SK-N-SH treated with all-trans-retinoic acid at 6 μM for 48 hours (cell line): Measurements from ENCODE around the gene MYB.

ENCODE experiments used
- ATAC-seq: fragments of 200-7000 bp; cut with Tn5 transposase; 3 replicates; pipeline ENCODE4 v1.9.1; 2020; ENCODE audit warnings: mild to moderate bottlenecking, moderate library complexity
- ARNTL ChIP-seq: fragments of 450-650 bp; formaldehyde crosslinking; IDR thresholded peaks from 2 replicates; pipeline ENCODE4 v1.5.0; 2020; ENCODE audit warnings: low read depth, mild to moderate bottlenecking, moderate library complexity, borderline replicate concordance
- BACH2 ChIP-seq: fragments of 250-450 bp; sonication (Bioruptor Pico); IDR thresholded peaks from 2 replicates; pipeline ENCODE4 v1.9.0; 2021; ENCODE audit warnings: mild to moderate bottlenecking, borderline replicate concordance
- CSDC2 ChIP-seq: fragments of 250-450 bp; sonication (Bioruptor Pico); IDR thresholded peaks from 2 replicates; pipeline ENCODE4 v1.5.0; 2020; ENCODE audit warnings: mild to moderate bottlenecking, moderate library complexity
- ESRRG ChIP-seq: fragments of 250-450 bp; sonication (Bioruptor Pico); IDR thresholded peaks from 2 replicates; pipeline ENCODE4 v1.6.1; 2021; ENCODE audit warnings: mild to moderate bottlenecking
- GLIS3 ChIP-seq: fragments of 250-450 bp; sonication (Bioruptor Pico); IDR thresholded peaks from 2 replicates; pipeline ENCODE4 v1.5.0; 2020; ENCODE audit warnings: mild to moderate bottlenecking, moderate library complexity
- ISL1 ChIP-seq: fragments of 250-450 bp; sonication (Bioruptor Pico); IDR thresholded peaks from 2 replicates; pipeline ENCODE4 v2.1.2; 2022; ENCODE audit warnings: mild to moderate bottlenecking, moderate library complexity
- OSR1 ChIP-seq: fragments of 250-450 bp; sonication (Bioruptor Pico); IDR thresholded peaks from 2 replicates; pipeline ENCODE4 v1.8.0; 2022; ENCODE audit warnings: moderate library complexity, mild to moderate bottlenecking, inconsistent platforms
- PPARA ChIP-seq: fragments of 250-450 bp; sonication (Bioruptor Pico); IDR thresholded peaks from 2 replicates; pipeline ENCODE4 v1.5.0; 2020; ENCODE audit warnings: mild to moderate bottlenecking, borderline replicate concordance
- RARB ChIP-seq: fragments of 250-450 bp; sonication (Bioruptor Pico); IDR thresholded peaks from 2 replicates; pipeline ENCODE4 v1.8.0; 2021; ENCODE audit warnings: mild to moderate bottlenecking, moderate library complexity
- SNAI2 ChIP-seq: fragments of 250-450 bp; sonication (Bioruptor Pico); IDR thresholded peaks from 2 replicates; pipeline ENCODE4 v1.5.0; 2020; ENCODE audit warnings: mild to moderate bottlenecking, moderate library complexity
- TCF4 ChIP-seq: fragments of 250-450 bp; sonication (Bioruptor Pico); IDR thresholded peaks from 2 replicates; pipeline ENCODE4 v1.8.0; 2021; ENCODE audit warnings: mild to moderate bottlenecking, moderate library complexity, borderline replicate concordance
- TOX ChIP-seq: fragments of 250-450 bp; sonication (Bioruptor Pico); IDR thresholded peaks from 2 replicates; pipeline ENCODE4 v1.8.0; 2021; ENCODE audit warnings: mild to moderate bottlenecking, moderate library complexity, borderline replicate concordance
- ZC3H10 ChIP-seq: fragments of 250-450 bp; sonication (Bioruptor Pico); IDR thresholded peaks from 2 replicates; pipeline ENCODE4 v1.5.1; 2021; ENCODE audit warnings: mild to moderate bottlenecking, moderate library complexity
- ZFP3 ChIP-seq: fragments of 250-450 bp; sonication (Bioruptor Pico); IDR thresholded peaks from 2 replicates; pipeline ENCODE4 v1.5.0; 2020; ENCODE audit warnings: mild to moderate bottlenecking, moderate library complexity
- ZFP30 ChIP-seq: fragments of 450-650 bp; formaldehyde crosslinking; IDR thresholded peaks from 2 replicates; pipeline ENCODE4 v1.5.0; 2022; ENCODE audit warnings: mild to moderate bottlenecking, moderate library complexity
- ZNF565 ChIP-seq: fragments of 450-650 bp; formaldehyde crosslinking; conservative IDR thresholded peaks from 2 replicates; pipeline ENCODE4 v1.5.0; 2020; ENCODE audit warnings: low read depth, mild to moderate bottlenecking, moderate library complexity
- ZNF70 ChIP-seq: fragments of 450-650 bp; formaldehyde crosslinking; IDR thresholded peaks from 2 replicates; pipeline ENCODE4 v1.5.0; 2020; ENCODE audit warnings: mild to moderate bottlenecking, moderate library complexity
- ZNF8 ChIP-seq: fragments of 450-650 bp; formaldehyde crosslinking; IDR thresholded peaks from 2 replicates; pipeline ENCODE4 v1.5.0; 2020; ENCODE audit warnings: mild to moderate bottlenecking, moderate library complexity
- TF ChIP-seq, protein P1 (sequence below): fragments of 250-450 bp; sonication (Bioruptor Pico); IDR thresholded peaks from 2 replicates; pipeline ENCODE4 v1.8.0; 2021; ENCODE audit warnings: low read depth, mild to moderate bottlenecking, moderate library complexity, borderline replicate concordance
- TF ChIP-seq, protein P2 (sequence below): fragments of 250-450 bp; sonication (Bioruptor Pico); IDR thresholded peaks from 2 replicates; pipeline ENCODE4 v1.5.1; 2020; ENCODE audit warnings: low read depth, mild to moderate bottlenecking, moderate library complexity
- TF ChIP-seq, protein P3 (sequence below): fragments of 250-450 bp; sonication (Bioruptor Pico); IDR thresholded peaks from 2 replicates; pipeline ENCODE4 v1.5.0; 2020; ENCODE audit warnings: mild to moderate bottlenecking, moderate library complexity
- TF ChIP-seq, protein P4 (sequence below): fragments of 250-450 bp; sonication (Bioruptor Pico); IDR thresholded peaks from 2 replicates; pipeline ENCODE4 v1.8.0; 2020; ENCODE audit warnings: mild to moderate bottlenecking, moderate library complexity, borderline replicate concordance
- TF ChIP-seq, protein P5 (sequence below): fragments of 250-450 bp; sonication (Bioruptor Pico); IDR thresholded peaks from 2 replicates; pipeline ENCODE4 v1.5.1; 2021; ENCODE audit warnings: mild to moderate bottlenecking, moderate library complexity

MYB gene

DNA sequence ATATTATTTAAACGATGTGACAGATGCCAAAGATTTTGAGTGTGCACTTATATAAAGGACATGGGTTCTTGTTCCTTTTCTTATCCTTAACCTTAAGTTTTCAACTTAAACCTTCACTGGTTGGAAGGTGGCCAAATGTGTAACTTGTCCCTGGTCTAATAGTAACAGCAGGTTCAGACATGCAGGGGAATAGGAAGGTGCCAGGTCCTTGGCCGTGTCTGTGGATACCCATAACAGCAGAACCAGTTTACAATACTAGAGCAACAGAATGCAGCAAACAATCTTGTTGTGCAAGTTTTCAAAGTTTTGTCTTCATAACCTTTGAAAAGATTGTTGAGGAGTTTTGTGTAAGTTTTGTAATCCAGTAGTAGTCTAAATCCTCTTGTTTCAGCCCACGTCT lies 4.4 kb downstream of the MYB start:
- TF ChIP-seq ZNF8 (CRISPR knock-in tag) (no peak), PPARA (CRISPR knock-in tag) (no peak), ZNF70 (no peak), BACH2 (CRISPR knock-in tag) (no peak), SNAI2 (CRISPR knock-in tag) (no peak), ESRRG (CRISPR knock-in tag) (no peak), ZFP3 (no peak), ZNF565 (CRISPR knock-in tag) (no peak), TCF4 (no peak), GLIS3 (no peak), CSDC2 (CRISPR knock-in tag) (no peak)
- TF ChIP-seq, protein P1, sequence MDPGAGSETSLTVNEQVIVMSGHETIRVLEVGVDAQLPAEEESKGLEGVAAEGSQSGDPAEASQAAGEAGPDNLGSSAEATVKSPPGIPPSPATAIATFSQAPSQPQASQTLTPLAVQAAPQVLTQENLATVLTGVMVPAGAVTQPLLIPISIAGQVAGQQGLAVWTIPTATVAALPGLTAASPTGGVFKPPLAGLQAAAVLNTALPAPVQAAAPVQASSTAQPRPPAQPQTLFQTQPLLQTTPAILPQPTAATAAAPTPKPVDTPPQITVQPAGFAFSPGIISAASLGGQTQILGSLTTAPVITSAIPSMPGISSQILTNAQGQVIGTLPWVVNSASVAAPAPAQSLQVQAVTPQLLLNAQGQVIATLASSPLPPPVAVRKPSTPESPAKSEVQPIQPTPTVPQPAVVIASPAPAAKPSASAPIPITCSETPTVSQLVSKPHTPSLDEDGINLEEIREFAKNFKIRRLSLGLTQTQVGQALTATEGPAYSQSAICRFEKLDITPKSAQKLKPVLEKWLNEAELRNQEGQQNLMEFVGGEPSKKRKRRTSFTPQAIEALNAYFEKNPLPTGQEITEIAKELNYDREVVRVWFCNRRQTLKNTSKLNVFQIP (CRISPR knock-in tag) = no peak
- TF ChIP-seq, protein P2, sequence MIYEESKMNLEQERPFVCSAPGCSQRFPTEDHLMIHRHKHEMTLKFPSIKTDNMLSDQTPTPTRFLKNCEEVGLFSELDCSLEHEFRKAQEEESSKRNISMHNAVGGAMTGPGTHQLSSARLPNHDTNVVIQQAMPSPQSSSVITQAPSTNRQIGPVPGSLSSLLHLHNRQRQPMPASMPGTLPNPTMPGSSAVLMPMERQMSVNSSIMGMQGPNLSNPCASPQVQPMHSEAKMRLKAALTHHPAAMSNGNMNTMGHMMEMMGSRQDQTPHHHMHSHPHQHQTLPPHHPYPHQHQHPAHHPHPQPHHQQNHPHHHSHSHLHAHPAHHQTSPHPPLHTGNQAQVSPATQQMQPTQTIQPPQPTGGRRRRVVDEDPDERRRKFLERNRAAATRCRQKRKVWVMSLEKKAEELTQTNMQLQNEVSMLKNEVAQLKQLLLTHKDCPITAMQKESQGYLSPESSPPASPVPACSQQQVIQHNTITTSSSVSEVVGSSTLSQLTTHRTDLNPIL (CRISPR knock-in tag) = no peak
- TF ChIP-seq, protein P3, sequence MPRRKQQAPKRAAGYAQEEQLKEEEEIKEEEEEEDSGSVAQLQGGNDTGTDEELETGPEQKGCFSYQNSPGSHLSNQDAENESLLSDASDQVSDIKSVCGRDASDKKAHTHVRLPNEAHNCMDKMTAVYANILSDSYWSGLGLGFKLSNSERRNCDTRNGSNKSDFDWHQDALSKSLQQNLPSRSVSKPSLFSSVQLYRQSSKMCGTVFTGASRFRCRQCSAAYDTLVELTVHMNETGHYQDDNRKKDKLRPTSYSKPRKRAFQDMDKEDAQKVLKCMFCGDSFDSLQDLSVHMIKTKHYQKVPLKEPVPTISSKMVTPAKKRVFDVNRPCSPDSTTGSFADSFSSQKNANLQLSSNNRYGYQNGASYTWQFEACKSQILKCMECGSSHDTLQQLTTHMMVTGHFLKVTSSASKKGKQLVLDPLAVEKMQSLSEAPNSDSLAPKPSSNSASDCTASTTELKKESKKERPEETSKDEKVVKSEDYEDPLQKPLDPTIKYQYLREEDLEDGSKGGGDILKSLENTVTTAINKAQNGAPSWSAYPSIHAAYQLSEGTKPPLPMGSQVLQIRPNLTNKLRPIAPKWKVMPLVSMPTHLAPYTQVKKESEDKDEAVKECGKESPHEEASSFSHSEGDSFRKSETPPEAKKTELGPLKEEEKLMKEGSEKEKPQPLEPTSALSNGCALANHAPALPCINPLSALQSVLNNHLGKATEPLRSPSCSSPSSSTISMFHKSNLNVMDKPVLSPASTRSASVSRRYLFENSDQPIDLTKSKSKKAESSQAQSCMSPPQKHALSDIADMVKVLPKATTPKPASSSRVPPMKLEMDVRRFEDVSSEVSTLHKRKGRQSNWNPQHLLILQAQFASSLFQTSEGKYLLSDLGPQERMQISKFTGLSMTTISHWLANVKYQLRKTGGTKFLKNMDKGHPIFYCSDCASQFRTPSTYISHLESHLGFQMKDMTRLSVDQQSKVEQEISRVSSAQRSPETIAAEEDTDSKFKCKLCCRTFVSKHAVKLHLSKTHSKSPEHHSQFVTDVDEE = no peak
- no peak for ATAC-seq

DNA sequence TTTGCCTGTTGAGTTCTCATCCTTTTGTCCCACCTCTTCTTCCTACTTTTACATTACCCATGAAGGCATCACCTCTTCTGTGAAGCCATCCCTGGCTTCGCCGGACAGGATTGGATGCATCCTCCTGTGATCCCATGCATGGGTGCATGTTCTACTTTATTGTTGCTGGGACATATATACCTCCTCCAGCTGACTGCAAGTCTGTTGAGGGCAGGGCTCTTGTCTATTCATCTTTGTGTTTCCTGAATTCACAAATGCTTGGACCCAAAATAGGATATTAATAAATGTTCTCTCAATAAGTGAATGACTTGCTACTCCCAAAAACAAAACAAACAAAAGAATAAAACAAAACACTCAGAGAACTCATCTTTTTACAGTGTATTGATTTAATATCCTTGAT lies 5.1 kb downstream of the MYB start:
- TF ChIP-seq, protein P4, sequence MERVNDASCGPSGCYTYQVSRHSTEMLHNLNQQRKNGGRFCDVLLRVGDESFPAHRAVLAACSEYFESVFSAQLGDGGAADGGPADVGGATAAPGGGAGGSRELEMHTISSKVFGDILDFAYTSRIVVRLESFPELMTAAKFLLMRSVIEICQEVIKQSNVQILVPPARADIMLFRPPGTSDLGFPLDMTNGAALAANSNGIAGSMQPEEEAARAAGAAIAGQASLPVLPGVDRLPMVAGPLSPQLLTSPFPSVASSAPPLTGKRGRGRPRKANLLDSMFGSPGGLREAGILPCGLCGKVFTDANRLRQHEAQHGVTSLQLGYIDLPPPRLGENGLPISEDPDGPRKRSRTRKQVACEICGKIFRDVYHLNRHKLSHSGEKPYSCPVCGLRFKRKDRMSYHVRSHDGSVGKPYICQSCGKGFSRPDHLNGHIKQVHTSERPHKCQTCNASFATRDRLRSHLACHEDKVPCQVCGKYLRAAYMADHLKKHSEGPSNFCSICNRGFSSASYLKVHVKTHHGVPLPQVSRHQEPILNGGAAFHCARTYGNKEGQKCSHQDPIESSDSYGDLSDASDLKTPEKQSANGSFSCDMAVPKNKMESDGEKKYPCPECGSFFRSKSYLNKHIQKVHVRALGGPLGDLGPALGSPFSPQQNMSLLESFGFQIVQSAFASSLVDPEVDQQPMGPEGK (CRISPR knock-in tag) = no peak
- no peak for TF ChIP-seq ZFP3
- TF ChIP-seq, protein P1 (CRISPR knock-in tag) = no peak
- no peak for TF ChIP-seq ZFP30 (CRISPR knock-in tag)
- TF ChIP-seq OSR1 (CRISPR knock-in tag) = no peak
- no peak for TF ChIP-seq ZC3H10 (CRISPR knock-in tag)
- no peak for TF ChIP-seq TOX (CRISPR knock-in tag)
- TF ChIP-seq CSDC2 (CRISPR knock-in tag) = no peak
- no peak for TF ChIP-seq ESRRG (CRISPR knock-in tag)
- no peak for TF ChIP-seq ZNF70
- TF ChIP-seq ZNF8 (CRISPR knock-in tag) = no peak
- no peak for TF ChIP-seq PPARA (CRISPR knock-in tag)
- no peak for TF ChIP-seq RARB
- TF ChIP-seq TCF4 = no peak
- TF ChIP-seq ISL1 (CRISPR knock-in tag) = no peak
- TF ChIP-seq, protein P5, sequence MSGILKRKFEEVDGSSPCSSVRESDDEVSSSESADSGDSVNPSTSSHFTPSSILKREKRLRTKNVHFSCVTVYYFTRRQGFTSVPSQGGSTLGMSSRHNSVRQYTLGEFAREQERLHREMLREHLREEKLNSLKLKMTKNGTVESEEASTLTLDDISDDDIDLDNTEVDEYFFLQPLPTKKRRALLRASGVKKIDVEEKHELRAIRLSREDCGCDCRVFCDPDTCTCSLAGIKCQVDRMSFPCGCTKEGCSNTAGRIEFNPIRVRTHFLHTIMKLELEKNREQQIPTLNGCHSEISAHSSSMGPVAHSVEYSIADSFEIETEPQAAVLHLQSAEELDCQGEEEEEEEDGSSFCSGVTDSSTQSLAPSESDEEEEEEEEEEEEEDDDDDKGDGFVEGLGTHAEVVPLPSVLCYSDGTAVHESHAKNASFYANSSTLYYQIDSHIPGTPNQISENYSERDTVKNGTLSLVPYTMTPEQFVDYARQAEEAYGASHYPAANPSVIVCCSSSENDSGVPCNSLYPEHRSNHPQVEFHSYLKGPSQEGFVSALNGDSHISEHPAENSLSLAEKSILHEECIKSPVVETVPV = no peak
- TF ChIP-seq ARNTL (CRISPR knock-in tag) = no peak
- no peak for TF ChIP-seq GLIS3
- TF ChIP-seq, protein P3 = no peak
- TF ChIP-seq, protein P2 (CRISPR knock-in tag) = no peak
- ATAC-seq = no peak
